DOHH2 (cell line): ENCODE measurements around the gene PDE6B.

ENCODE experiments used
- EZH2phosphoT487 ChIP-seq: fragments of 200-600 bp; sonication (generic); IDR thresholded peaks from 2 replicates; pipeline ENCODE4 v1.6.1; 2017; ENCODE audit warnings: borderline replicate concordance, mild to moderate bottlenecking, antibody characterized with exemption, low read length, moderate library complexity, mixed read lengths
- TF ChIP-seq, protein P1 (sequence below): fragments of 200-600 bp; sonication (generic); IDR thresholded peaks from one replicate; pipeline ENCODE4 v1.5.1; 2014; ENCODE audit warnings: antibody characterized with exemption, mild to moderate bottlenecking, low read depth, low read length; ENCODE audit not compliant: poor library complexity, severe bottlenecking

- TF ChIP-seq, protein P1, sequence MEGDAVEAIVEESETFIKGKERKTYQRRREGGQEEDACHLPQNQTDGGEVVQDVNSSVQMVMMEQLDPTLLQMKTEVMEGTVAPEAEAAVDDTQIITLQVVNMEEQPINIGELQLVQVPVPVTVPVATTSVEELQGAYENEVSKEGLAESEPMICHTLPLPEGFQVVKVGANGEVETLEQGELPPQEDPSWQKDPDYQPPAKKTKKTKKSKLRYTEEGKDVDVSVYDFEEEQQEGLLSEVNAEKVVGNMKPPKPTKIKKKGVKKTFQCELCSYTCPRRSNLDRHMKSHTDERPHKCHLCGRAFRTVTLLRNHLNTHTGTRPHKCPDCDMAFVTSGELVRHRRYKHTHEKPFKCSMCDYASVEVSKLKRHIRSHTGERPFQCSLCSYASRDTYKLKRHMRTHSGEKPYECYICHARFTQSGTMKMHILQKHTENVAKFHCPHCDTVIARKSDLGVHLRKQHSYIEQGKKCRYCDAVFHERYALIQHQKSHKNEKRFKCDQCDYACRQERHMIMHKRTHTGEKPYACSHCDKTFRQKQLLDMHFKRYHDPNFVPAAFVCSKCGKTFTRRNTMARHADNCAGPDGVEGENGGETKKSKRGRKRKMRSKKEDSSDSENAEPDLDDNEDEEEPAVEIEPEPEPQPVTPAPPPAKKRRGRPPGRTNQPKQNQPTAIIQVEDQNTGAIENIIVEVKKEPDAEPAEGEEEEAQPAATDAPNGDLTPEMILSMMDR: no peak
- no peak for TF ChIP-seq EZH2phosphoT487
These were observed 45.7 kb upstream of the PDE6B start for GRCh38 chr4:579543-580175.
